ENCODE data around the gene ESYT1.

- TF ChIP-seq CTCF (IDR thresholded peaks at IDR 0.05; ENCODE audit: insufficient read depth, low read length): no peak
- no peak for TF ChIP-seq POLR2AphosphoS5 (IDR thresholded peaks at IDR 0.05; ENCODE audit: low read depth)
Measured at GRCh38 chr12:56099787-56100186, 28.3 kb upstream of the ESYT1 start.

All from HL-60 (cell line).